Measurements from ENCODE around the gene CDIPT. TPM values are rescaled to one million over a fixed set of nuclear protein-coding genes. Genes with fewer than 3 reads are reported as not detected.
"Not testable (repeated sequence)": the region's sequence is repeated elsewhere in the genome, so short reads cannot be mapped to it uniquely, and the experiment has no call there.

The CDIPT gene
- total and polyA plus RNA-seq, 9 donors = 29.0 to 52.8 (median 43.7) TPM

DNA sequence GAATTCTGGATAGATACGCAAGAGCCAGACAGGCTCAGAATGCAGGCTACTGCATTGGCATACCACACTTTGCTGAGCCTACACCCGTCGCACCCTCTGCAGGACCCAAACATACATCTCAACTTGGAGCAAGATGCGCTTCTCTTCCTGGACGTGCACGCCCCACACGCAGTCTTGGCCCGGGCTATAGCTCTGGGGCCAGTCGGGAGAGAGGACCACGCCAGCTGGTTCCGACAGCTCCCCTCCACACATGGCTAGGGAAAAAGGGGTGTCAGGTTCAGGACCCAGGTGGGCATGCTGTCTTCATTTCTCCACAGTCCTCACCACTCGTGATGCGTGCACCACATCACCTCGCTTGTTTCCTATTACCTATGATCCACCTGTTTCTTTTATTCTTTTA, 15.1 kb upstream of the CDIPT start:
- Histone ChIP-seq H3K36me3 (ENCODE audit: control insufficient read depth, insufficient read depth, low read length) (no peaks in the 10 kb centered on the region), H3K27ac (ENCODE audit: low read length) (no peak overlapping the region), H3K4me1 (ENCODE audit: control insufficient read depth, insufficient read depth, low read length) (peaks cover 9% of the 10 kb centered on the region), H3K4me3 (ENCODE audit: low read length) (no peak overlapping the region), H3K27me3 (ENCODE audit: control insufficient read depth, insufficient read depth, low read length) (peaks cover 37% of the 10 kb centered on the region), H3K9me3 (replicated peaks; ENCODE audit: control insufficient read depth, low read depth, low read length) (no peaks in the 10 kb centered on the region)
- WGBS (ENCODE audit: insufficient coverage) = 91% methylated on average over 3 of the region's 14 CpGs
- no peak for DNase-seq

GRCh38 chr16:29877266-29877961, 14.4 kb upstream of the CDIPT start:
- WGBS (ENCODE audit: insufficient coverage) = 5% methylated on average over 21 of the region's 28 CpGs
- H3K27me3 ChIP-seq (ENCODE audit: control insufficient read depth, insufficient read depth, low read length) = peaks cover 37% of the 10 kb centered on the region
- H3K4me1 ChIP-seq (ENCODE audit: control insufficient read depth, insufficient read depth, low read length) = peaks cover 9% of the 10 kb centered on the region
- H3K4me3 ChIP-seq (ENCODE audit: low read length) = no peak overlapping the region
- H3K27ac ChIP-seq (ENCODE audit: low read length) = no peak overlapping the region
- H3K36me3 ChIP-seq (ENCODE audit: control insufficient read depth, insufficient read depth, low read length) = no peaks in the 10 kb centered on the region
- no peak for DNase-seq
- no peaks in the 10 kb centered on the region for H3K9me3 ChIP-seq (replicated peaks; ENCODE audit: control insufficient read depth, low read depth, low read length)

GRCh38 chr16:29876594-29877249, 13.7 kb upstream of the CDIPT start:
- peaks cover 9% of the 10 kb centered on the region for H3K4me1 ChIP-seq (ENCODE audit: control insufficient read depth, insufficient read depth, low read length)
- DNase-seq = no peak
- peaks cover 37% of the 10 kb centered on the region for H3K27me3 ChIP-seq (ENCODE audit: control insufficient read depth, insufficient read depth, low read length)
- H3K4me3 ChIP-seq (ENCODE audit: low read length) = no peak overlapping the region
- H3K9me3 ChIP-seq (replicated peaks; ENCODE audit: control insufficient read depth, low read depth, low read length) = no peaks in the 10 kb centered on the region
- no peak overlapping the region for H3K27ac ChIP-seq (ENCODE audit: low read length)
- no peaks in the 10 kb centered on the region for H3K36me3 ChIP-seq (ENCODE audit: control insufficient read depth, insufficient read depth, low read length)
- 4% methylated on average over 39 of the region's 45 CpGs for WGBS (ENCODE audit: insufficient coverage)

GRCh38 chr16:29876217-29876593, 13.2 kb upstream of the CDIPT start:
- Histone ChIP-seq H3K36me3 (ENCODE audit: control insufficient read depth, insufficient read depth, low read length) (no peaks in the 10 kb centered on the region), H3K27me3 (ENCODE audit: control insufficient read depth, insufficient read depth, low read length) (peaks cover 37% of the 10 kb centered on the region), H3K4me3 (ENCODE audit: low read length) (no peak overlapping the region), H3K4me1 (ENCODE audit: control insufficient read depth, insufficient read depth, low read length) (peaks cover 9% of the 10 kb centered on the region), H3K9me3 (replicated peaks; ENCODE audit: control insufficient read depth, low read depth, low read length) (no peaks in the 10 kb centered on the region), H3K27ac (ENCODE audit: low read length) (no peak overlapping the region)
- WGBS (ENCODE audit: insufficient coverage) = 7% methylated on average over 16 of the region's 18 CpGs
- no peak for DNase-seq

DNA sequence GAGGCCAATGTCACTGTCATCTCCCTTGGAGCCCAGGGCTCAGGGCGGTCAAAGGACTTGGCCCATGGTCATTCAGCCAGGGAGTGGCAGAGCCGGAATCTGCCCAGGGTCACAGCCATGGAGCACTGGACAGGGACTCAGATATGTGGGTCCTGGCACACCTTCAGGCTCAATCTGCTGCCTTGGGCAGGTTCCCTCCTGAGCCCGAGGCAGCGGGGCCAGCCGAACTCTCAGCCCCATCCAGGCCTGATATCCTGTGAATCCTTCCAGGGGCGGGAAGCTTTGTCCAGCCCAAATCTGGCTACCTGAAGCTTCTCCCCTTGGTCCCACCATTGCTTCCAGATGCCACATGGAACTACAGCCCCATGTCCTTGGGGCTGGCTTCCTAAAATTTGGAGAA, 12.2 kb upstream of the CDIPT start:
- 97% methylated on average over 3 of the region's 6 CpGs for WGBS (ENCODE audit: insufficient coverage)
- H3K4me3 ChIP-seq (ENCODE audit: low read length) = no peak overlapping the region
- H3K27ac ChIP-seq (ENCODE audit: low read length) = no peak overlapping the region
- no peaks in the 10 kb centered on the region for H3K36me3 ChIP-seq (ENCODE audit: control insufficient read depth, insufficient read depth, low read length)
- peaks cover 37% of the 10 kb centered on the region for H3K27me3 ChIP-seq (ENCODE audit: control insufficient read depth, insufficient read depth, low read length)
- H3K4me1 ChIP-seq (ENCODE audit: control insufficient read depth, insufficient read depth, low read length) = peaks cover 9% of the 10 kb centered on the region
- H3K9me3 ChIP-seq (replicated peaks; ENCODE audit: control insufficient read depth, low read depth, low read length) = no peaks in the 10 kb centered on the region
- no peak for DNase-seq

GRCh38 chr16:29873319-29873718, 10.3 kb upstream of the CDIPT start:
- no peaks in the 10 kb centered on the region for H3K9me3 ChIP-seq (replicated peaks; ENCODE audit: control insufficient read depth, low read depth, low read length)
- no peak overlapping the region for H3K4me3 ChIP-seq (ENCODE audit: low read length)
- peaks cover 37% of the 10 kb centered on the region for H3K27me3 ChIP-seq (ENCODE audit: control insufficient read depth, insufficient read depth, low read length)
- DNase-seq = no peak
- peaks cover 9% of the 10 kb centered on the region for H3K4me1 ChIP-seq (ENCODE audit: control insufficient read depth, insufficient read depth, low read length)
- 86% methylated on average over 26 of the region's 26 CpGs for WGBS (ENCODE audit: insufficient coverage)
- H3K27ac ChIP-seq (ENCODE audit: low read length) = no peak overlapping the region
- H3K36me3 ChIP-seq (ENCODE audit: control insufficient read depth, insufficient read depth, low read length) = no peaks in the 10 kb centered on the region

DNA sequence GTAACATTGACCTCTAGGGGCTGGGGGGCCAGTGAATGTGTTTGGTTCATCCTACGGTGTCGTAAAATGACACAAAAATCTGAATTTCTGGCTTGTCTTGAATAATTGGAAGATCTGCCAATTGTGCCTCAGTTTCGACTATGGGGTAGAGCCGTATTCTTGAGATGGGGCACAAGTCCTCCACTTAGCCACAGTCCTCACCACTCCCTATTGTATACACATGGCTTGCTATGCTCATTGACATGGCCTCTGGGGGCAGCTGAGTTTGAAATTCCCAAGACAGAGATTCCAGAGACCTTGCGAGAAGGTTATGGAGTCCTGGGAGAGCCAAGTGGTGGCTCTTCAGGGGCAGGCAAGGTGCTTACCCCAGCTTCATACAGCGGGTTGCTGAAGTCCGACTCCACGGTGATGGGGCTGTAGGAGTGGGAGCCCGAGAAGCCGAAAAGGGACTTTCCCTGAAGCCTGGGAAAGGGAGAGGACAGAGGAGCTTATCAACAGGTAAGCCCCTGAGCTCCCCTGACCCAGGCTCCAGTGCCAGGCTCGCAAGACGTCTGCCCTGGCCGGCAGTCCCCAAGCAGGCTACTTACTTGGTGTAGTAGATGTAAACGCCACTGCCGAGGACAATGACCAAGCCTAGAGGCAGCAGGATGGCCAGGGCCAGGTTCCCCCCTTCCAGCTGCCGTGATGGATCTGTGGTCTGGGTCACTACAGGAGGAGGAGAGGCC, 9.0 kb upstream of the CDIPT start:
- 88% methylated on average over 11 of the region's 16 CpGs for WGBS (ENCODE audit: insufficient coverage)

DNA sequence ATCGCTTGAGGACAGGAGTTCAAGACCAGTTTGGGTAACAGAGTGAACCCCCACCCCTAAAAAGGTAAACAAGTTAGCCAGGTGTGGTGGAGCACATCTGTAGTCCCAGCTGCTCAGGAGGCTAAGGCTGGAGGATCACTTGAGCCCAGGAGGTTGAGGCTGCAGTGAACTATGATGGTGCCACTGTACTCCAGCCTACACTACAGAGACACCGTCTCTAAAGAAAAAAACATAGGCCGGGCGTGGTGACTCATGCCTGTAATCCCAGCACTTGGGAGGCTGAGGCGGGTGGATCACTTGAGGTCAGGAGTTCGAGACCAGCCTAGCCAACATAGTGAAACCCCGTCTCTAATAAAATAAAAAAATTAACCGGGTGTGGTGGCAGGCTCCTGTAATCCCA, 6.0 kb upstream of the CDIPT start:
- H3K27ac ChIP-seq (ENCODE audit: low read length); DNase-seq; H3K4me1 ChIP-seq (ENCODE audit: control insufficient read depth, insufficient read depth, low read length); H3K4me3 ChIP-seq (ENCODE audit: low read length); H3K36me3 ChIP-seq (ENCODE audit: control insufficient read depth, insufficient read depth, low read length); H3K9me3 ChIP-seq (replicated peaks; ENCODE audit: control insufficient read depth, low read depth, low read length); H3K27me3 ChIP-seq (ENCODE audit: control insufficient read depth, insufficient read depth, low read length): not testable (repeated sequence)
- whole genome bisulfite sequencing (ENCODE audit: insufficient coverage) = 89% methylated on average over 3 of the region's 8 CpGs

More for the DNA sequence above, 9.0 kb upstream of the CDIPT start:
- Histone ChIP-seq H3K4me1 (ENCODE audit: control insufficient read depth, insufficient read depth, low read length) (peaks cover 7% of the 10 kb centered on the region), H3K36me3 (ENCODE audit: control insufficient read depth, insufficient read depth, low read length) (no peaks in the 10 kb centered on the region), H3K27me3 (ENCODE audit: control insufficient read depth, insufficient read depth, low read length) (peaks cover 23% of the 10 kb centered on the region), H3K27ac (ENCODE audit: low read length) (no peak overlapping the region), H3K9me3 (replicated peaks; ENCODE audit: control insufficient read depth, low read depth, low read length) (no peaks in the 10 kb centered on the region), H3K4me3 (ENCODE audit: low read length) (no peak overlapping the region)
- no peak for DNase-seq

- DNase-seq = no peak
- Histone ChIP-seq H3K4me1 (ENCODE audit: control insufficient read depth, insufficient read depth, low read length) (peaks cover 3% of the 10 kb centered on the region), H3K4me3 (ENCODE audit: low read length) (no peak overlapping the region), H3K27me3 (ENCODE audit: control insufficient read depth, insufficient read depth, low read length) (no peaks in the 10 kb centered on the region), H3K27ac (ENCODE audit: low read length) (no peak overlapping the region), H3K36me3 (ENCODE audit: control insufficient read depth, insufficient read depth, low read length) (no peaks in the 10 kb centered on the region), H3K9me3 (replicated peaks; ENCODE audit: control insufficient read depth, low read depth, low read length) (no peaks in the 10 kb centered on the region)
- WGBS (ENCODE audit: insufficient coverage) = 54% methylated on average over 4 of the region's 8 CpGs
Observed at GRCh38 chr16:29868396-29869009, 5.5 kb upstream of the CDIPT start.

GRCh38 chr16:29864205-29864604, 1.2 kb upstream of the CDIPT start:
- Histone ChIP-seq H3K9me3 (replicated peaks; ENCODE audit: control insufficient read depth, low read depth, low read length) (no peaks in the 10 kb centered on the region), H3K27ac (ENCODE audit: low read length) (no peak overlapping the region), H3K4me1 (ENCODE audit: control insufficient read depth, insufficient read depth, low read length) (peaks cover 12% of the 10 kb centered on the region), H3K4me3 (ENCODE audit: low read length) (no peak overlapping the region), H3K36me3 (ENCODE audit: control insufficient read depth, insufficient read depth, low read length) (peaks cover 20% of the 10 kb centered on the region), H3K27me3 (ENCODE audit: control insufficient read depth, insufficient read depth, low read length) (no peaks in the 10 kb centered on the region)
- no peak for DNase-seq
- 76% methylated on average over 8 of the region's 9 CpGs for WGBS (ENCODE audit: insufficient coverage)
